SK-N-SH treated with all-trans-retinoic acid at 6 μM for 48 hours (cell line): ENCODE measurements around the gene TRAPPC6A.

Source experiments
- PPARA ChIP-seq: fragments of 250-450 bp; sonication (Bioruptor Pico); IDR thresholded peaks from 2 replicates; pipeline ENCODE4 v1.5.0; 2020; ENCODE audit warnings: mild to moderate bottlenecking, borderline replicate concordance
- SNAI2 ChIP-seq: fragments of 250-450 bp; sonication (Bioruptor Pico); IDR thresholded peaks from 2 replicates; pipeline ENCODE4 v1.5.0; 2020; ENCODE audit warnings: mild to moderate bottlenecking, moderate library complexity
- TF ChIP-seq, protein P1 (sequence below): fragments of 250-450 bp; sonication (Bioruptor Pico); IDR thresholded peaks from 2 replicates; pipeline ENCODE4 v1.8.0; 2020; ENCODE audit warnings: mild to moderate bottlenecking, moderate library complexity, borderline replicate concordance
- TF ChIP-seq, protein P2 (sequence below): fragments of 250-450 bp; sonication (Bioruptor Pico); IDR thresholded peaks from 2 replicates; pipeline ENCODE4 v1.5.1; 2020; ENCODE audit warnings: low read depth, mild to moderate bottlenecking, moderate library complexity

DNA sequence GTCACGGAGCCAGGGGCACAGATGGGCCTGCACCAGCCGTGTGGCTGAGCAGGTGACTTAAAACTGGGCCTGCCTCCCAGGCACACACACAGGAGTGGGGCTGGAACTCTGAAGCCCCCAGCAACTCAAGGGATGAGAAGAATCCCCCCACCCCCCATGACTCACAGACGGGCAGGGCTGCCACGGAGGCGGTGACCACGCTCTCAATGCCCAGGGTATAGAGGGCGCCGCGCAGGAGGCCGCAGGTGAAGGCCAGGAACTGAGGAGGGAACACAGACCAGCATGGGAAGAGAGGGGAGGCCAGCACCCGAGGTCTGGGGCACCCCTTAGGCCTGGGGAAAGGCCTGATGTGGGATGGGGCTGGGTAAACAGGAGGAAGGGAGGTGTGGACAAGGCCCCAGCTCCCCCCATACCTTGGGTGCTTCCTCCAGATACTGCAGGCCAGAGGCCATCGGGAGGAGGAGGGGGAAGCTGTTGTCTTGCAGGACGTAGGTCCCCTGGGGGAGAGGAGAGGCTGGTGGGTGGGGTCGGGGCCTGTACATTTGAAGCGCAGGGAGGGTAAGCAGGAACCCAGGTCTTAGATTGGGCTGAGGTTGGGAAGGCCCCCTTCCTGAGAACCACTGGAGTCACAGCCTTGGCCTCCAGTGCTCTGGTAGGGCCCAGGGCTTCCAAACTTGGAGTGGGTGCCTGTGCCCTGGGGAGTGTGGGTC lies 14.1 kb downstream of the TRAPPC6A start:
- TF ChIP-seq, protein P1, sequence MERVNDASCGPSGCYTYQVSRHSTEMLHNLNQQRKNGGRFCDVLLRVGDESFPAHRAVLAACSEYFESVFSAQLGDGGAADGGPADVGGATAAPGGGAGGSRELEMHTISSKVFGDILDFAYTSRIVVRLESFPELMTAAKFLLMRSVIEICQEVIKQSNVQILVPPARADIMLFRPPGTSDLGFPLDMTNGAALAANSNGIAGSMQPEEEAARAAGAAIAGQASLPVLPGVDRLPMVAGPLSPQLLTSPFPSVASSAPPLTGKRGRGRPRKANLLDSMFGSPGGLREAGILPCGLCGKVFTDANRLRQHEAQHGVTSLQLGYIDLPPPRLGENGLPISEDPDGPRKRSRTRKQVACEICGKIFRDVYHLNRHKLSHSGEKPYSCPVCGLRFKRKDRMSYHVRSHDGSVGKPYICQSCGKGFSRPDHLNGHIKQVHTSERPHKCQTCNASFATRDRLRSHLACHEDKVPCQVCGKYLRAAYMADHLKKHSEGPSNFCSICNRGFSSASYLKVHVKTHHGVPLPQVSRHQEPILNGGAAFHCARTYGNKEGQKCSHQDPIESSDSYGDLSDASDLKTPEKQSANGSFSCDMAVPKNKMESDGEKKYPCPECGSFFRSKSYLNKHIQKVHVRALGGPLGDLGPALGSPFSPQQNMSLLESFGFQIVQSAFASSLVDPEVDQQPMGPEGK (CRISPR knock-in tag) = no peak
- TF ChIP-seq SNAI2 (CRISPR knock-in tag) = no peak
- no peak for TF ChIP-seq PPARA (CRISPR knock-in tag)
- TF ChIP-seq, protein P2, sequence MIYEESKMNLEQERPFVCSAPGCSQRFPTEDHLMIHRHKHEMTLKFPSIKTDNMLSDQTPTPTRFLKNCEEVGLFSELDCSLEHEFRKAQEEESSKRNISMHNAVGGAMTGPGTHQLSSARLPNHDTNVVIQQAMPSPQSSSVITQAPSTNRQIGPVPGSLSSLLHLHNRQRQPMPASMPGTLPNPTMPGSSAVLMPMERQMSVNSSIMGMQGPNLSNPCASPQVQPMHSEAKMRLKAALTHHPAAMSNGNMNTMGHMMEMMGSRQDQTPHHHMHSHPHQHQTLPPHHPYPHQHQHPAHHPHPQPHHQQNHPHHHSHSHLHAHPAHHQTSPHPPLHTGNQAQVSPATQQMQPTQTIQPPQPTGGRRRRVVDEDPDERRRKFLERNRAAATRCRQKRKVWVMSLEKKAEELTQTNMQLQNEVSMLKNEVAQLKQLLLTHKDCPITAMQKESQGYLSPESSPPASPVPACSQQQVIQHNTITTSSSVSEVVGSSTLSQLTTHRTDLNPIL (CRISPR knock-in tag) = no peak
